Ishikawa (cell line): ENCODE data around the gene CEP295NL.

Source experiments
- CEBPB ChIP-seq: IDR thresholded peaks from 2 replicates; pipeline ENCODE4 v1.6.1; 2012
- CREB1 ChIP-seq: IDR thresholded peaks from 2 replicates; pipeline ENCODE4 v1.6.1; 2012; ENCODE audit warnings: low read depth
- EGR1 ChIP-seq: IDR thresholded peaks from 2 replicates; pipeline ENCODE4 v1.6.1; 2012
- EP300 ChIP-seq: IDR thresholded peaks from 2 replicates; pipeline ENCODE4 v1.6.1; 2012; ENCODE audit warnings: borderline replicate concordance
- FOXM1 ChIP-seq: IDR thresholded peaks from 2 replicates; pipeline ENCODE4 v1.6.1; 2012; ENCODE audit warnings: low read depth, borderline replicate concordance
- MAX ChIP-seq: IDR thresholded peaks from 2 replicates; pipeline ENCODE4 v1.6.1; 2012
- NFIC ChIP-seq: IDR thresholded peaks from 2 replicates; pipeline ENCODE4 v1.6.1; 2012
- RAD21 ChIP-seq: IDR thresholded peaks from 2 replicates; pipeline ENCODE4 v1.6.1; 2012; ENCODE audit warnings: low read depth
- REST ChIP-seq: IDR thresholded peaks from 2 replicates; pipeline ENCODE4 v1.6.1; 2012; ENCODE audit warnings: low read depth, mild to moderate bottlenecking
- TAF1 ChIP-seq: IDR thresholded peaks from 2 replicates; pipeline ENCODE4 v1.6.1; 2012; ENCODE audit warnings: low read depth, mild to moderate bottlenecking
- TCF12 ChIP-seq: IDR thresholded peaks from 2 replicates; pipeline ENCODE4 v1.6.1; 2012; ENCODE audit warnings: low read depth
- TEAD4 ChIP-seq: IDR thresholded peaks from 2 replicates; pipeline ENCODE4 v1.6.1; 2012
- USF1 ChIP-seq: IDR thresholded peaks from 2 replicates; pipeline ENCODE4 v1.6.1; 2012
- YY1 ChIP-seq: IDR thresholded peaks from 2 replicates; pipeline ENCODE4 v1.6.1; 2012; ENCODE audit warnings: low read depth
- ZBTB7A ChIP-seq: IDR thresholded peaks from 2 replicates; pipeline ENCODE4 v1.6.1; 2012; ENCODE audit warnings: low read depth

CEP295NL gene

GRCh38 chr17:78878871-78879527, 24.0 kb downstream of the CEP295NL start:
- TF ChIP-seq REST, result no peak
- no peak for TF ChIP-seq ZBTB7A
- no peak for TF ChIP-seq USF1
- no peak for TF ChIP-seq CEBPB
- TF ChIP-seq TEAD4, result no peak
- TF ChIP-seq YY1, result no peak
- TF ChIP-seq TAF1, result no peak
- TF ChIP-seq EP300, result no peak
- TF ChIP-seq EGR1, result no peak
- no peak for TF ChIP-seq CREB1

GRCh38 chr17:78878261-78878660, 24.7 kb downstream of the CEP295NL start:
- TF ChIP-seq TAF1, result no peak
- no peak for TF ChIP-seq EGR1
- TF ChIP-seq TCF12, result no peak
- TF ChIP-seq NFIC, result no peak
- no peak for TF ChIP-seq ZBTB7A
- no peak for TF ChIP-seq REST
- TF ChIP-seq CEBPB, result no peak
- no peak for TF ChIP-seq USF1
- no peak for TF ChIP-seq YY1

- TF ChIP-seq RAD21 (no peak), CREB1 (no peak), YY1 (no peak), EP300 (no peak), FOXM1 (no peak), USF1 (no peak), MAX (no peak), EGR1 (no peak), TEAD4 (no peak), CEBPB (no peak), NFIC (no peak), TAF1 (no peak), REST (no peak), ZBTB7A (no peak), TCF12 (no peak)
Observed at GRCh38 chr17:78876094-78876597, 26.9 kb downstream of the CEP295NL start.

GRCh38 chr17:78875363-78876093, 27.5 kb downstream of the CEP295NL start:
- TF ChIP-seq ZBTB7A (no peak), TEAD4 (no peak), TCF12 (no peak), CREB1 (no peak), YY1 (no peak), RAD21 (no peak), CEBPB (no peak), USF1 (no peak), REST (no peak), TAF1 (no peak), NFIC (no peak), FOXM1 (no peak), EP300 (no peak), EGR1 (no peak)
